Lower leg skin (tissue), 3 donors: Measurements from ENCODE around the gene NRG3.

ENCODE experiments used
- POLR2A ChIP-seq, 2 donors: fragments of 450-650 bp; IDR thresholded peaks; one replicate each; pipeline ENCODE4 v1.6.1; 2016 to 2017; ENCODE audit warnings: antibody characterized with exemption in 2 of 2, mild to moderate bottlenecking in 1 of 2, moderate library complexity in 1 of 2
- TF ChIP-seq, protein P1 (sequence below), 3 donors: fragments of 450-650 bp; IDR thresholded peaks; one replicate each; pipeline ENCODE4 v1.5.1; 2016; ENCODE audit warnings: antibody characterized with exemption in 3 of 3, mild to moderate bottlenecking in 3 of 3, moderate library complexity in 2 of 3

DNA sequence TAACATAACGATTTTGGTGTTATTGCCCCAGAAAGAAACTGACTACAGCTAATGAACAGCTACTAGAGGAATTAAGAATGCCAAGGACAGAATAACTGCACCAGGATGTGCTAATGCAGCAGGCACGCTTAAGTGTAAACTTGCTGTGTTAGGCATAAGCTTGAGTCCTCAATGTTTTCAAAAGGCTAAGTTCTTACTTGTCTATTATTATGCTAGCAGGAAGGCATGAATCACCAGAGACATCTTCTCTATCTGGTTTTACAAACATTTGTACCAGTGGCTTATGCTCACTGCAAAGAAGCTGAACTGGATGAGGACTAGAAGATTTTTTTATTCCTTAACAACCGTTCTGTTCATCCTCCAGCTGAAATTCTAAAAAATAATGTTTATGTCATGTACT lies 1035.3 kb downstream of the NRG3 start:
- TF ChIP-seq, protein P1, sequence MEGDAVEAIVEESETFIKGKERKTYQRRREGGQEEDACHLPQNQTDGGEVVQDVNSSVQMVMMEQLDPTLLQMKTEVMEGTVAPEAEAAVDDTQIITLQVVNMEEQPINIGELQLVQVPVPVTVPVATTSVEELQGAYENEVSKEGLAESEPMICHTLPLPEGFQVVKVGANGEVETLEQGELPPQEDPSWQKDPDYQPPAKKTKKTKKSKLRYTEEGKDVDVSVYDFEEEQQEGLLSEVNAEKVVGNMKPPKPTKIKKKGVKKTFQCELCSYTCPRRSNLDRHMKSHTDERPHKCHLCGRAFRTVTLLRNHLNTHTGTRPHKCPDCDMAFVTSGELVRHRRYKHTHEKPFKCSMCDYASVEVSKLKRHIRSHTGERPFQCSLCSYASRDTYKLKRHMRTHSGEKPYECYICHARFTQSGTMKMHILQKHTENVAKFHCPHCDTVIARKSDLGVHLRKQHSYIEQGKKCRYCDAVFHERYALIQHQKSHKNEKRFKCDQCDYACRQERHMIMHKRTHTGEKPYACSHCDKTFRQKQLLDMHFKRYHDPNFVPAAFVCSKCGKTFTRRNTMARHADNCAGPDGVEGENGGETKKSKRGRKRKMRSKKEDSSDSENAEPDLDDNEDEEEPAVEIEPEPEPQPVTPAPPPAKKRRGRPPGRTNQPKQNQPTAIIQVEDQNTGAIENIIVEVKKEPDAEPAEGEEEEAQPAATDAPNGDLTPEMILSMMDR (IDR thresholded peaks at IDR 0.05): no peak
- no peak for TF ChIP-seq POLR2A (IDR thresholded peaks at IDR 0.05)
